A549 (cell line): ENCODE data around the gene DES.

Experiments
- CTCF ChIP-seq: fragments of >200 bp; sonication (Bioruptor Twin); formaldehyde crosslinking; IDR thresholded peaks from 3 replicates; pipeline ENCODE4 v1.5.1; 2016
- NR3C1 ChIP-seq: fragments of >200 bp; sonication (Bioruptor Twin); formaldehyde crosslinking; IDR thresholded peaks from 3 replicates; pipeline ENCODE4 v1.6.1; 2017

DNA sequence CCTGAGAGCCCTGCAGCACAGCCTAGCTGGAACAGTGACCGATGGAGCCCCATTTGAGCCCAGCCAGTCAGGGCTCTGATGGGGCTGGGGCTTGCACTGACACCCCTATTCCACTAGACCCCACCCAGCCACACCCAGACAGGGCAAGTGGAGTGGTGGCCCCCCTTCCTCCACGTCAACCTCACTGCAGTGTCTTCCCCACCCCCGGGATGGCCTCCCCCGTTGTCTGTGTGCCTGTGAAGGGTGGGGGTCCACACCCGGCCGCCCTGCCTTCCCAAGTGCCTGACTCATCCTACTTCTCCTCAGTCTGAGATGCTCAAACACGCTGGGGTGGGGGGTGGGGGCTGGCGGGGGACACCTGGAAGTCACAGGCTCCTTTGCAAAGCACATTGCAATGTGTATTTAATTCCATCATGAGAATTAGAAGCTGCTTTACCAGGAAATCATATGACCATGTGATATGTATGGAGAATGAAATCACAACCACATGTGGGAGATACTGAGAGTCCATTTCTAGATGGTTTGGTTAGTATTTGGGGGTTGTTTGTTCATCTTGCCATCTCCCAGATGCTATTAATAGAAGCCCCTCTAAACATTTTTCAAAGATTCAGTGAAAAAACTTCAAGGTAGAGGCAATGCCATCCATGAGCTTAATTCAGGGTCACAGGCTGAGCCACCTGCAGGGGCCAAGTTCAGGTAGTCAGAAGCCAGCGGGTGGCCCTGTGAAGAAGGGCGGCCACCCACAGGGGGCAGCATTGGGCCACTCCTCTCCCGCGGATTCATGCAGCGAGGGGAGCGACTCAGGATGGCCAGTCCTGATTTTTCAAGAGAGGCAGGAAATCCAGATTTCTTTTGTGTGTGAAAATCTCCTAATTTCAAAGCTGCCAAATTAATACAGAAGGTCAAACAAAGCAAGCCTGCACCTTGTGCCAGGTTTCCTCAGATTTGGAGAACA lies 57.8 kb downstream of the DES start:
- no peak for TF ChIP-seq NR3C1
- peak; percentile 84 for TF ChIP-seq CTCF
